ENCODE measurements around the gene GLDC. TPM values are rescaled to one million over a fixed set of nuclear protein-coding genes. Genes with fewer than 3 reads are reported as not detected.
A peak's percentile ranks its signal among the peaks of the same experiment; 100 is the strongest.

The GLDC gene
- total RNA-seq, 1 donor from 2014 or later: 10.3 TPM

GRCh38 chr9:6501526-6502210 is 143.9 kb downstream of the GLDC start:
- TF ChIP-seq CTCF (IDR thresholded peaks at IDR 0.05; ENCODE audit: insufficient read depth, low read length, poor library complexity, severe bottlenecking): no peak
- H3K36me3 ChIP-seq (ENCODE audit: control insufficient read depth, insufficient read depth, low read length): no peaks in the 10 kb centered on the region
- no peaks in the 10 kb centered on the region for H3K27me3 ChIP-seq (ENCODE audit: control insufficient read depth, insufficient read depth, low read length)

GRCh38 chr9:6498982-6499381 is 146.5 kb downstream of the GLDC start:
- DNase-seq (ENCODE audit: low read depth): peak; percentile 39
- no peaks in the 10 kb centered on the region for H3K27me3 ChIP-seq (ENCODE audit: control insufficient read depth, insufficient read depth, low read length)
- no peaks in the 10 kb centered on the region for H3K36me3 ChIP-seq (ENCODE audit: control insufficient read depth, insufficient read depth, low read length)
- H3K4me3 ChIP-seq (ENCODE audit: low read depth, low read length): no peak overlapping the region
- no peak for TF ChIP-seq CTCF (IDR thresholded peaks at IDR 0.05; ENCODE audit: insufficient read depth, low read length, poor library complexity, severe bottlenecking)

More at GRCh38 chr9:6501526-6502210, 143.9 kb downstream of the GLDC start:
- no peak overlapping the region for H3K4me3 ChIP-seq (ENCODE audit: low read depth, low read length)
- DNase-seq (ENCODE audit: low read depth): no peak

GRCh38 chr9:6495466-6495865 is 150.1 kb downstream of the GLDC start:
- no peak for DNase-seq (ENCODE audit: low read depth)
- Histone ChIP-seq H3K36me3 (ENCODE audit: control insufficient read depth, insufficient read depth, low read length) (no peaks in the 10 kb centered on the region), H3K27me3 (ENCODE audit: control insufficient read depth, insufficient read depth, low read length) (no peaks in the 10 kb centered on the region), H3K4me3 (ENCODE audit: low read depth, low read length) (no peak overlapping the region)
- no peak for TF ChIP-seq CTCF (IDR thresholded peaks at IDR 0.05; ENCODE audit: insufficient read depth, low read length, poor library complexity, severe bottlenecking)

GRCh38 chr9:6490863-6491262 is 154.7 kb downstream of the GLDC start:
- Histone ChIP-seq H3K4me3 (ENCODE audit: low read depth, low read length) (no peak overlapping the region), H3K27me3 (ENCODE audit: control insufficient read depth, insufficient read depth, low read length) (no peaks in the 10 kb centered on the region), H3K36me3 (ENCODE audit: control insufficient read depth, insufficient read depth, low read length) (no peaks in the 10 kb centered on the region)
- TF ChIP-seq CTCF (IDR thresholded peaks at IDR 0.05; ENCODE audit: insufficient read depth, low read length, poor library complexity, severe bottlenecking): no peak
- no peak for DNase-seq (ENCODE audit: low read depth)

- Histone ChIP-seq H3K4me3 (ENCODE audit: low read depth, low read length) (no peak overlapping the region), H3K36me3 (ENCODE audit: control insufficient read depth, insufficient read depth, low read length) (no peaks in the 10 kb centered on the region), H3K27me3 (ENCODE audit: control insufficient read depth, insufficient read depth, low read length) (no peaks in the 10 kb centered on the region)
- no peak for DNase-seq (ENCODE audit: low read depth)
- no peak for TF ChIP-seq CTCF (IDR thresholded peaks at IDR 0.05; ENCODE audit: insufficient read depth, low read length, poor library complexity, severe bottlenecking)
These were observed 156.4 kb downstream of the GLDC start for GRCh38 chr9:6489099-6489498.

GRCh38 chr9:6488395-6488794 is 157.1 kb downstream of the GLDC start:
- H3K4me3 ChIP-seq (ENCODE audit: low read depth, low read length): no peak overlapping the region
- no peak for DNase-seq (ENCODE audit: low read depth)
- no peaks in the 10 kb centered on the region for H3K36me3 ChIP-seq (ENCODE audit: control insufficient read depth, insufficient read depth, low read length)
- no peak for TF ChIP-seq CTCF (IDR thresholded peaks at IDR 0.05; ENCODE audit: insufficient read depth, low read length, poor library complexity, severe bottlenecking)
- no peaks in the 10 kb centered on the region for H3K27me3 ChIP-seq (ENCODE audit: control insufficient read depth, insufficient read depth, low read length)
